ENCODE data around the gene ZNF804B.

GRCh38 chr7:88792361-88792760 is 32.9 kb downstream of the ZNF804B start:
- TF ChIP-seq POLR2A (IDR thresholded peaks at IDR 0.05) = no peak
- TF ChIP-seq CTCF (IDR thresholded peaks at IDR 0.05) = no peak
- no peak for TF ChIP-seq POLR2AphosphoS5 (IDR thresholded peaks at IDR 0.05)
